Measurements from ENCODE around the gene REST.

The REST gene

DNA sequence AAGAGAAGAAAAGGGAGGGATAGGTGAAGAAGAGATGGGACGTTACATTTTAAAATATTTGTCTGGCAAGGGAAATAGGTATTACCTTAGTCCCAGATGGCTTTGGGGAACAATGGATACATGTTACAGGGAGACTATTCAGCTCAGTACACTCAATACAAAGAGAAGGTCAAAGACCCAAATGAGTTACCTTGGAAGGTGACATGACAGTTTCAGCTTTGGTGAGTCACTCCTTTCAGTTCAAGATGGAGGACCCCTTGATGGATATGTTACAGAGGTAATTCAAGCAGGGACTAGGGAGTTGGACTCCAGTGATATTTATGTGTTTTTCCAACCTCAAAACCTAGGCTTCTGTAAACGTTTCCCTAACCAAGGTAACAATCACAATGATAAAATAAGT lies 64.7 kb downstream of the REST start:
- no peak overlapping the region for H3K4me3 ChIP-seq (ENCODE audit: low read length)
- TF ChIP-seq, protein P1, sequence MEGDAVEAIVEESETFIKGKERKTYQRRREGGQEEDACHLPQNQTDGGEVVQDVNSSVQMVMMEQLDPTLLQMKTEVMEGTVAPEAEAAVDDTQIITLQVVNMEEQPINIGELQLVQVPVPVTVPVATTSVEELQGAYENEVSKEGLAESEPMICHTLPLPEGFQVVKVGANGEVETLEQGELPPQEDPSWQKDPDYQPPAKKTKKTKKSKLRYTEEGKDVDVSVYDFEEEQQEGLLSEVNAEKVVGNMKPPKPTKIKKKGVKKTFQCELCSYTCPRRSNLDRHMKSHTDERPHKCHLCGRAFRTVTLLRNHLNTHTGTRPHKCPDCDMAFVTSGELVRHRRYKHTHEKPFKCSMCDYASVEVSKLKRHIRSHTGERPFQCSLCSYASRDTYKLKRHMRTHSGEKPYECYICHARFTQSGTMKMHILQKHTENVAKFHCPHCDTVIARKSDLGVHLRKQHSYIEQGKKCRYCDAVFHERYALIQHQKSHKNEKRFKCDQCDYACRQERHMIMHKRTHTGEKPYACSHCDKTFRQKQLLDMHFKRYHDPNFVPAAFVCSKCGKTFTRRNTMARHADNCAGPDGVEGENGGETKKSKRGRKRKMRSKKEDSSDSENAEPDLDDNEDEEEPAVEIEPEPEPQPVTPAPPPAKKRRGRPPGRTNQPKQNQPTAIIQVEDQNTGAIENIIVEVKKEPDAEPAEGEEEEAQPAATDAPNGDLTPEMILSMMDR (conservative IDR thresholded peaks at IDR 0.05; ENCODE audit: low read length) = no peak
- DNase-seq (ENCODE audit: low read depth) = no peak

DNA sequence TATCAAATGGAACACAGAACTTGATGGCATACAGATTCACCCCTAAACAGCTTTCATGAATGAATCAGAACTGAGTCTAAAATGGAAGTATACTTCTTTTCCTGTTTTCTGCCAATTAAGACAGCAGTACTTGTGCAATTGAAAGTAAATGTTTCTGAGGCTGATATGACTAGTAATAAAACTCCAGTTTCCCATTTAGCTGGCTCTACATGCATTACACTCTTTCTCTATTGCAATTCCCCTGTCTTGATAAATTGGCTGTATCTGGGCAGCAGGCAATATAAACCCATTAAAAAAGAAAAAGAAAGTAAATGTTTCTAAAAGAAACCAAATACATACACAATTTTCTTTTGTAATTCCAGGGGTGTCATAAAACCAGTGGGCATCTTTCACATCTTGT lies 65.1 kb downstream of the REST start:
- no peak overlapping the region for H3K4me3 ChIP-seq (ENCODE audit: low read length)
- no peak for DNase-seq (ENCODE audit: low read depth)
- TF ChIP-seq, protein P1 (conservative IDR thresholded peaks at IDR 0.05; ENCODE audit: low read length) = no peak

DNA sequence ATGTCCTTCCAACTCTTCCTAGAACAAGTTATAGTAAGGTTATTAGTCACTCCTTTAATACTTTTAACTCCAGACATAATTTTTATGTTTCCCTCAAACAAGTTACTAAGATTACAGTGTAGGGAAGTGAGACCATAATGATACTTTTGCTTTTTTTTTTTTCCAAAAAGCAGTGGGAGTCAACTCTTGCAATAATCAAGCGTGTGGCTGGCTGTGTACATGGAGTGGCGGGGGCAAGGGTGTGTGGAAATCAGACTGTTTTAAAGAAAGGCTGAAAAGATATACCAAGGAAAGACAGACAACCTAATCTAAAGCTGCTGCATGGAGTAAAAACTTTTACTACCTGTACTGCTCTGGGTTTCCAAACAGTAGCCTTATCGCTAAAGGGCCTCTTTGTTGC lies 65.6 kb downstream of the REST start:
- TF ChIP-seq, protein P1 (conservative IDR thresholded peaks at IDR 0.05; ENCODE audit: low read length) = no peak
- no peak overlapping the region for H3K4me3 ChIP-seq (ENCODE audit: low read length)
- DNase-seq (ENCODE audit: low read depth) = no peak

DNA sequence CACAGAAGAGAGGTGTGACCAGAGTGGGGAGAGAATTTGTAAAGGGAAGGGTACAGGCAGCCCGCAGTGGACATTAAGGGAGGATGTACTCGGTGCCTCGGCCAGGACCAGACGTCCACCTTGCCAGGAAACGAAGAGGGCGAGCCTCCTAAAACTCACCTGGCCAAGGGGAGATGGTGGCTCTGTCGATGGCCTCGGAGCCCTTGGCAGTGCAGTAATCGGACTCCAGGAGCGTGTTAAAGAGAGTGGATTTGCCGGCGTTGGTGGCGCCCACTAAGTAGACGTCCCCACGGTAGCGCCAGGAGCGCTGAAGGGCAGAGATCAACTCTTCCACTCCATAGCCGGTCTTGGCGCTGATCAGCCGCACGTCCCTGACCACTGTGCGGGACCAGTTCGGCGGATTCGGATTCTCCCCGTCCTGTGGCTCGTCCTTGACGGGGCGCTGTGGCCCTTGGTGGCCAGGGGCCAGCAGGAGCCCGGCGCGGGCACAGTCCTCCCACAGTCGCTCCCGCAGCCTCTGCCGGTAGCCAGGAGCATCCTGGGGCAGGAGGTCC lies 68.7 kb downstream of the REST start:
- no peak for DNase-seq (ENCODE audit: low read depth)
- TF ChIP-seq, protein P1 (conservative IDR thresholded peaks at IDR 0.05; ENCODE audit: low read length) = no peak

DNA sequence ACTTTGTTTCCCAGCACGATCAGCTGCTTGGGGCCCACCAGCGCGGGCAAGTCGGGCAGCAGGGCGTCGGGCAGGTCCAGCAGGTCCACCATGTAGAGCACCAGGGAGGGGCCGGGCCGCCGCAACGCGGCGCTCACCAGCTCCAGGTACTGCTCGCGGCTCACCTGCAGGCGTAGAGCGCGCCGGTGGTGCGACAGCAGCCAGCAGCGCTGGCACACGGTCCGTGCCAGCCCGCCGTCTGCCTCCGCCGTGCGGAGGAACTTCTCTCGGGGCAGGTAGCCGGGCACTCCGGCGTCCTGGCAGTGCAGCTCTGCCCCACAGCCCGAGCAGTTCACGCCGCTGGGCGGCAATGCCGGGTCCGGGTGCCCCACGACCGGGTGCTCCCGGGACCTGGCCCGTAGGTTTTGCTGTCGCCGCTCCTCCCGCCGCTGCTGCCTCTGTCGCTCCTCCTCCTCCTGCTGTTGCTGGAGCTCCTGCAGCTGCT lies 69.2 kb downstream of the REST start:
- TF ChIP-seq, protein P1 (conservative IDR thresholded peaks at IDR 0.05; ENCODE audit: low read length) = no peak
- peak overlapping the region; percentile 99 for H3K4me3 ChIP-seq (ENCODE audit: low read length)
- no peak for DNase-seq (ENCODE audit: low read depth)

More for the DNA sequence above, 68.7 kb downstream of the REST start:
- peak overlapping the region; percentile 99 for H3K4me3 ChIP-seq (ENCODE audit: low read length)

DNA sequence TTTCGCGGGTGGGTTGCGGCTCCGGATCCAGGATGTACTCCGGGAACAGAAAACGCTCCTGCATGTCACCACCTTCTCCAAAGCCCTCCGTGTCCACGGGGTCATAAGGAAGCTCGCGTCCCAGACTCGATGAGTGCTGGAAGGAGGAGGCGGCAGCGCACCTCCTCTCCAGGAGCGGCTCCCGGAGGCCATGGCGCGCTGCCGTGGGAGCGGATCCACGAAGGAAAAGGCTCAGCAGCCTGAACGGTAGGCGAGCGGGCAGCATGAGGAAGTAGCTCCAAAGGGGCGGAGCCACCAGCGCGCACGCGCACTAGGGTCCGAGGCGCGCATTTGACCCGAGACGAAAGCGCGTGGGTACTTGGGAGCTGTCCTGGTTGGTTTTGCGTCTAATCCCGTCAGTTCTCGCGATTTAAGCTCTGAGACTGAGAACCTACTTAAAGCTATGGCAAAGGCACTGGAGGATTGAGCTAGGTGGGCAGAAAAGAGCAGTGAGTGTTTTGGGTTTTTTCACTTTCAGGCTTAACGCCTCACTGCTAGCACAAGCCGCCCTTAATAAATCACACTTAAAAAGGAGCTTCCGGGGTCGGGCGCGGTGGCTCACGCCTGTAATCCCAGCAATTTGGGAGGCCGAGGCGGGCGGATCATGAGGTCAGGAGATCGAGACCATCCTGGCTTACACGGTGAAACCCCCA lies 69.8 kb downstream of the REST start, which contains the start of gene NOA1:
TSS of gene NOA1 (minus strand) at position 286 of the 692 bp plus-strand sequence. CDS start at position 265, 21 bp downstream.
- DNase-seq (ENCODE audit: low read depth) = peak; percentile 99
- peak within 1 kb of the TSS; percentile 99 for H3K4me3 ChIP-seq (ENCODE audit: low read length)
- TF ChIP-seq, protein P1 (conservative IDR thresholded peaks at IDR 0.05; ENCODE audit: low read length) = no peak
